GM19452 (cell line): ENCODE results near the gene SPIN1.

Experiments
- ATAC-seq: cut with Tn5 transposase; IDR thresholded peaks from one replicate; pipeline ENCODE4 v1.9.1; 2021; ENCODE audit not compliant: unreplicated experiment

Gene SPIN1

GRCh38 chr9:88433583-88434255 lies 45.5 kb downstream of the SPIN1 start:
- ATAC-seq: no peak

- no peak for ATAC-seq
Measured at GRCh38 chr9:88435336-88435735, 47.1 kb downstream of the SPIN1 start.

GRCh38 chr9:88436379-88436778 lies 48.1 kb downstream of the SPIN1 start:
- no peak for ATAC-seq

GRCh38 chr9:88437210-88438146 lies 49.2 kb downstream of the SPIN1 start:
- no peak for ATAC-seq

GRCh38 chr9:88438811-88439210 lies 50.6 kb downstream of the SPIN1 start:
- no peak for ATAC-seq

GRCh38 chr9:88441301-88442007 lies 53.2 kb downstream of the SPIN1 start:
- ATAC-seq: no peak

GRCh38 chr9:88443480-88444113 lies 55.4 kb downstream of the SPIN1 start:
- ATAC-seq: no peak

GRCh38 chr9:88446728-88447127 lies 58.5 kb downstream of the SPIN1 start:
- ATAC-seq: no peak

- ATAC-seq: no peak
Measured at GRCh38 chr9:88447431-88447830, 59.2 kb downstream of the SPIN1 start.

- no peak for ATAC-seq
Measured at GRCh38 chr9:88451160-88451559, 62.9 kb downstream of the SPIN1 start.

- ATAC-seq: no peak
Measured at GRCh38 chr9:88458716-88459465, 70.6 kb downstream of the SPIN1 start.

- no peak for ATAC-seq
Measured at GRCh38 chr9:88460587-88461332, 72.5 kb downstream of the SPIN1 start.

GRCh38 chr9:88462191-88462590 lies 73.9 kb downstream of the SPIN1 start:
- no peak for ATAC-seq

- ATAC-seq: no peak
Measured at GRCh38 chr9:88464851-88465250, 76.6 kb downstream of the SPIN1 start.

GRCh38 chr9:88468226-88468625 lies 80.0 kb downstream of the SPIN1 start:
- no peak for ATAC-seq

GRCh38 chr9:88476491-88477271 lies 88.4 kb downstream of the SPIN1 start:
- no peak for ATAC-seq

- ATAC-seq: no peak
Measured at GRCh38 chr9:88477300-88477751, 89.1 kb downstream of the SPIN1 start.

GRCh38 chr9:88478246-88478645 lies 90.0 kb downstream of the SPIN1 start:
- ATAC-seq: no peak

GRCh38 chr9:88481933-88482332 lies 93.7 kb downstream of the SPIN1 start:
- no peak for ATAC-seq
